HFFc6 (cell line): ENCODE results near the gene CYP46A1. TPM values are rescaled to one million over a fixed set of nuclear protein-coding genes. Genes with fewer than 3 reads are reported as not detected.
"Not testable (repeated sequence)": the region's sequence is repeated elsewhere in the genome, so short reads cannot be mapped to it uniquely, and the experiment has no call there.

Experiments
- DNase-seq: peaks from one replicate; pipeline ENCODE4 v3.0.0-alpha.2; 2018
- H3K27ac Mint-ChIP-seq: 2 replicates; pipeline ENCODE4 v1.8.0; 2020; ENCODE audit warnings: mild to moderate bottlenecking, mixed read lengths
- H3K27me3 Mint-ChIP-seq: 2 replicates; pipeline ENCODE4 v1.8.0; 2021; ENCODE audit warnings: mild to moderate bottlenecking, moderate library complexity, mixed read lengths; ENCODE audit not compliant: insufficient read depth
- H3K36me3 Mint-ChIP-seq: 2 replicates; pipeline ENCODE4 v1.8.0; 2021; ENCODE audit warnings: low read depth, mixed read lengths
- H3K4me1 Mint-ChIP-seq: 2 replicates; pipeline ENCODE4 v1.8.0; 2020; ENCODE audit warnings: low read depth, mixed read lengths
- H3K4me3 Mint-ChIP-seq: 2 replicates; pipeline ENCODE4 v1.8.0; 2020; ENCODE audit warnings: mild to moderate bottlenecking, moderate library complexity, mixed read lengths
- H3K9me3 Mint-ChIP-seq: 2 replicates; pipeline ENCODE4 v1.8.0; 2020; ENCODE audit warnings: mild to moderate bottlenecking, mixed read lengths
- CTCF ChIP-seq: fragments of 200-600 bp; sonication (generic); IDR thresholded peaks from 2 replicates; pipeline ENCODE4 v1.5.0; 2021; ENCODE audit warnings: antibody characterized with exemption, mild to moderate bottlenecking
- total RNA-seq, 6 experiments: library from RNA; stranded (reverse); fragmentation: NEBNext Ultra II Directional; extraction: Animal tissue kit (Norgen Biotek cat#: 25700); gene quantifications; 2 replicates in 1 of 6; 3 replicates in 5 of 6; pipeline ENCODE4 v1.2.3, GENCODE V29; 2021

Gene CYP46A1
- total RNA-seq, 6 experiments from 2014 or later: 0.28 to 0.62 (median 0.49) TPM

GRCh38 chr14:99658218-99658845 is 25.8 kb upstream of the CYP46A1 start:
- Mint-ChIP-seq H3K27ac (no peak overlapping the region), H3K27me3 (peaks cover 5% of the 10 kb centered on the region), H3K9me3 (no peaks in the 10 kb centered on the region), H3K36me3 (peaks cover 5% of the 10 kb centered on the region; the same call in 1 of the 2 replicates), H3K4me3 (no peak overlapping the region), H3K4me1 (peaks cover 9% of the 10 kb centered on the region)
- TF ChIP-seq CTCF: no peak
- DNase-seq: no peak

GRCh38 chr14:99659333-99659741 is 24.8 kb upstream of the CYP46A1 start:
- Mint-ChIP-seq H3K4me3 (no peak overlapping the region), H3K36me3 (peaks cover 5% of the 10 kb centered on the region; the same call in 1 of the 2 replicates), H3K27ac (no peak overlapping the region), H3K9me3 (no peaks in the 10 kb centered on the region), H3K4me1 (peaks cover 5% of the 10 kb centered on the region), H3K27me3 (peaks cover 5% of the 10 kb centered on the region)
- no peak for DNase-seq
- TF ChIP-seq CTCF: no peak

GRCh38 chr14:99660006-99660566 is 24.0 kb upstream of the CYP46A1 start:
- no peak for TF ChIP-seq CTCF
- H3K27me3 Mint-ChIP-seq: peaks cover 5% of the 10 kb centered on the region
- H3K4me1 Mint-ChIP-seq: no peaks in the 10 kb centered on the region
- no peak for DNase-seq
- H3K36me3 Mint-ChIP-seq: no peaks in the 10 kb centered on the region
- no peak overlapping the region for H3K27ac Mint-ChIP-seq
- H3K9me3 Mint-ChIP-seq: no peaks in the 10 kb centered on the region
- H3K4me3 Mint-ChIP-seq: no peak overlapping the region

DNA sequence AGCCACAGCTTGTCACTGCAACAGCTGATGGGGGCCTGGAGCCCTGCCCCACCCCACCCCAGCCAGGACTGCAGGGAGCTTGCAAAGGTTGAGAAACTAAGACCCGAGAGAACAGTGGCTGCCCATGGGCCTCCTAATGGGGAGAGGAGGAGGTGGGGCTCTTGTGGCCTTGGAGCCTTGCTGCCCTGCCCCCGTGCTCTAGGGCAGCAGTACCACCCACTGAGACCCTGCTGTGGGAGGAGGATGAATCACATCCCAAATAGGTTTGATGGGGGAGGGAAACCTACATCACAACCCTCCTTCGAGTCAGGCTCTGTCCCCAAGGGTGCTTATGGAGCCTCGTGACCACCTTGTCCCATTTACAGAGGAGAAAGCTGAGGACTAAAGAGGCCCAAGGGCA is 23.3 kb upstream of the CYP46A1 start:
- TF ChIP-seq CTCF: no peak
- no peak for DNase-seq
- no peak overlapping the region for H3K4me3 Mint-ChIP-seq
- H3K27me3 Mint-ChIP-seq: peaks cover 3% of the 10 kb centered on the region
- H3K27ac Mint-ChIP-seq: no peak overlapping the region
- H3K9me3 Mint-ChIP-seq: no peaks in the 10 kb centered on the region
- no peaks in the 10 kb centered on the region for H3K4me1 Mint-ChIP-seq
- H3K36me3 Mint-ChIP-seq: no peaks in the 10 kb centered on the region

DNA sequence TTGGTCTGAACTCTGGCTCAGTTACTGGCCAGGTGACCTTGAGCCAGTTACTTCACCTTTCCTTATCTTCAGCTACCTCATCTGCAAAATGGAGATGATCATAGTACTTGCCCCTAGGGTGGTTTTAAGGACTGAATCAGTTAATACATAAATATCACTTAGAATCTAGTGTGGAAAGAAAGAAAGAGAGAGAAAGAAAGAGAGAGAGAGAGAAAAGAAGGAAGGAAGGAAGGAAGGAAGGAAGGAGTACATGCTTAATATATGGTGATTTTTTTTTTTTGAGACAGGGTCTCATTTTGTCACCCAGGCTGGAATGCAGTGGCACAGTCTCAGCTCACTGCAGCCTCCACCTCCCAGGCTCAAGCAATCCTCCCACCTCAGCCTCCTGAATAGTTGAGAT is 22.9 kb upstream of the CYP46A1 start:
- H3K9me3 Mint-ChIP-seq, DNase-seq, H3K4me3 Mint-ChIP-seq, H3K27me3 Mint-ChIP-seq, H3K27ac Mint-ChIP-seq, H3K36me3 Mint-ChIP-seq, H3K4me1 Mint-ChIP-seq: not testable (repeated sequence)

DNA sequence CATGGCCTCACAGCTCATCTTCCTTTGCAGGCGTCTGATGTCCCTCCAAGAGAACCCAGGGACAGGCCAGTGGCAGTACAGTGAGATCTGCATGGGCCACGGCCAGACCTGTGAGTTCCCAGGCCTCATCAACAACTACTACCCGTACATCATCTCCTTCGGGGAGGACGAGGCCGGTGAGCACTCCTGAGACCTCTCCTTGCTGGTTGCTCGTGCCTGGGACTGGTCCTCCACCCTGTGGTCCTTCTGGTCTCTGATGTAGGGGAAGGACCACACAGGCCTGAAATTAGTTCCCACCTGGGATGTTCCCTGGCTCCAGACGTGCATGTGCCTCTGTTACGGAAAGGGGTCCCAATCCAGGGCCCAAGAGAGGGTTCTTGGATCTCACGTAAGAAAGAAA is 21.3 kb upstream of the CYP46A1 start:
- Mint-ChIP-seq H3K27ac (no peak overlapping the region), H3K27me3 (peaks cover 5% of the 10 kb centered on the region), H3K4me3 (no peak overlapping the region), H3K4me1 (no peaks in the 10 kb centered on the region), H3K9me3 (no peaks in the 10 kb centered on the region), H3K36me3 (no peaks in the 10 kb centered on the region)
- no peak for DNase-seq
- no peak for TF ChIP-seq CTCF
